RPMI7951 (cell line): ENCODE measurements around the gene FBXO24. TPM values are rescaled to one million over a fixed set of nuclear protein-coding genes. Genes with fewer than 3 reads are reported as not detected.

Experiments
- total RNA-seq: library from RNA; depleted of rRNA; stranded (reverse); fragments of >200 nt; shearing (Covaris generic); gene quantifications from 2 replicates; pipeline ENCODE4 v1.2.3, GENCODE V29; 2014; rRNA removed

FBXO24 gene
- total RNA-seq, 1 experiment from 2014 or later, result 0.72 TPM

Other genes starting within 250 kb of the FBXO24 start
- gene PILRB, start 228.2 kb upstream of the FBXO24 start, total RNA-seq, result 7.7 and 10.1 TPM in 2 replicates
- not detected in 2 replicates for gene PILRA, start 212.8 kb upstream of the FBXO24 start, total RNA-seq
- gene ZCWPW1, start 157.6 kb upstream of the FBXO24 start, total RNA-seq, result 0.20 and 3.7 TPM in 2 replicates
- 22.2 and 22.5 TPM in 2 replicates for gene MEPCE, start 156.5 kb upstream of the FBXO24 start, total RNA-seq
- 30.5 and 40.4 TPM in 2 replicates for gene PPP1R35, start 149.8 kb upstream of the FBXO24 start, total RNA-seq
- gene SPACDR, start 122.1 kb upstream of the FBXO24 start, total RNA-seq, result 0.39 TPM in 1 of 2 replicates, not detected in the other
- 12.5 and 23.6 TPM in 2 replicates for gene TSC22D4, start 107.1 kb upstream of the FBXO24 start, total RNA-seq
- gene NYAP1, start 102.4 kb upstream of the FBXO24 start, total RNA-seq, result not detected in 2 replicates
- 6.5 and 7.2 TPM in 2 replicates for gene AGFG2, start 47.1 kb upstream of the FBXO24 start, total RNA-seq
- gene SAP25, start 12.4 kb upstream of the FBXO24 start, total RNA-seq, result 2.1 TPM in 1 of 2 replicates, not detected in the other
- gene LRCH4, start 199 bp upstream of the FBXO24 start, total RNA-seq, result 8.3 and 10.8 TPM in 2 replicates
- 175 and 237 TPM in 2 replicates for gene PCOLCE, start 16.0 kb downstream of the FBXO24 start, total RNA-seq
- gene MOSPD3, start 26.2 kb downstream of the FBXO24 start, total RNA-seq, result 19.7 and 28.7 TPM in 2 replicates
- 0.12 and 0.98 TPM in 2 replicates for gene TFR2, start 55.2 kb downstream of the FBXO24 start, total RNA-seq
- not detected in 2 replicates for gene ACTL6B, start 70.1 kb downstream of the FBXO24 start, total RNA-seq
- gene GNB2, start 87.4 kb downstream of the FBXO24 start, total RNA-seq, result 89.4 and 125 TPM in 2 replicates
- gene GIGYF1, start 107.9 kb downstream of the FBXO24 start, total RNA-seq, result 4.8 and 5.3 TPM in 2 replicates
- gene POP7, start 119.8 kb downstream of the FBXO24 start, total RNA-seq, result 79.5 and 91.4 TPM in 2 replicates
- not detected in 2 replicates for gene EPO, start 134.1 kb downstream of the FBXO24 start, total RNA-seq
- not detected in 2 replicates for gene ZAN, start 147.3 kb downstream of the FBXO24 start, total RNA-seq
- gene EPHB4, start 241.2 kb downstream of the FBXO24 start, total RNA-seq, result 24.6 and 27.0 TPM in 2 replicates